Stimulated activated CD4-positive, alpha-beta T cell treated with anti-CD3 and anti-CD28 coated beads, Interleukin-1b, Interleukin-23, amount 100 ng/mL, for 4 hours (primary cell): ENCODE results near the gene TRIM25.

Experiments
- DNase-seq, 2 donors: peaks; one replicate each; pipeline ENCODE4 v3.0.0-alpha.2; 2020; ENCODE audit warnings: low read depth in 2 of 2

Gene TRIM25

GRCh38 chr17:56894859-56895455 is 18.9 kb downstream of the TRIM25 start:
- DNase-seq = no peak

DNA sequence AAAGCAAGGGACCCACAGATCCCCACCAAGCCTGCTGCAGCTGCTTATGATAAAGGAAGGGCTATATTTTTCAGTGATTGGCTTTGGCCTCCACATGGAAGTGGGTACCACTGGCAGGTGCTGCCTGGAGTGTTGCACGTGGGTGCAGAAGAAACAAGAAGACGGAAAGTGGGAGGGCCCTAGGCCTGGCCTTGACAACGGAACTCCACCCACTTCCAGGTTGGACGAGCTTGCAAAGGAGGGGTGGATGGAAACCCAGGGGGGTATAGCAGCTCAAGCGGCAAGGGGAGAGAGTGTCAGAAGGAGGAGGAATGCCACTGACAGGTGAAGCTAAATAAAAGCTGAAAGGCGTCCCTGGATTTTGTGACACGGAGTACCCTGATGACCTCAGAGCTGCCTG is 20.3 kb downstream of the TRIM25 start:
- DNase-seq = no peak

GRCh38 chr17:56892333-56892732 is 21.5 kb downstream of the TRIM25 start:
- no peak for DNase-seq

- peak; percentile 39 to 57 for DNase-seq
These were observed 22.1 kb downstream of the TRIM25 start for GRCh38 chr17:56891751-56892150.

DNA sequence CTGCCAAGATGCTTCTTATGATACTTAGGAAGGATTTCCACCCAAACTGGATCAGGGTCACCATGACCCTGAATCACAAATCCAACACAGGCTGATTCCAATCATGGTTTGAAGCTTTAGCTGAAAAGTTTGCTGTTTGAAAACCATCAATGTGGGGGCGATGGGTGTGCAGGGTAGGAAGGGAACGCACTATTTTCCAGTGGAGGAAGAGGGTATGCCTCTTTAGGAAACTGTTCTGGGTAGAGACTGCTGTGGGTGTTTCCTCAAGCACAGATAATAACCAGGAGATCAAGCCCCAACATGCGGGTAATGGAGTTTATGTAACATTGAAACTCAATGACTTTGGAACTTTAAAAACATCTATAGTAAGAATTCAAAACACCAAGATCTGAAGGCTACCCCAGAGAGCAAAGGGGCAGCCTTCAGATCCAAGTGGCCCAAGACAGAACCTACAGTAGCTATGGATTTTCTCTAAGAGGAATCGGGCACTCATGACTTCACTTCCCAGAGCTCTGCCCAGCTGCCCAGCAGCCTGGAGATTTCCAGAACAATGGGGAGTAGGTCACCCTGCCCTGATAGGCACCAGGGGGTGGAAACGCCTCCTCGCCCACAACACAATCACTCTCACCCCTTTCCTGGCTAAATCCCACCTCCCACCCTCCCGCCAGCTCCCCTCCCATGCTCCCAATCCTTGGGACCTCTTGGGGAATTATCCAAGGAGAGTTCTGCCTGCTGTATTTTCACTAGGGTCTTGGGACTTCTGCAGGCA is 22.8 kb downstream of the TRIM25 start:
- DNase-seq = no peak

- no peak for DNase-seq
These were observed 23.5 kb downstream of the TRIM25 start for GRCh38 chr17:56890390-56890789.

GRCh38 chr17:56887552-56888467 is 26.0 kb downstream of the TRIM25 start:
- DNase-seq = no peak

- no peak for DNase-seq
These were observed 26.7 kb downstream of the TRIM25 start for GRCh38 chr17:56887105-56887504.

GRCh38 chr17:56886288-56886731 is 27.5 kb downstream of the TRIM25 start:
- no peak for DNase-seq

DNA sequence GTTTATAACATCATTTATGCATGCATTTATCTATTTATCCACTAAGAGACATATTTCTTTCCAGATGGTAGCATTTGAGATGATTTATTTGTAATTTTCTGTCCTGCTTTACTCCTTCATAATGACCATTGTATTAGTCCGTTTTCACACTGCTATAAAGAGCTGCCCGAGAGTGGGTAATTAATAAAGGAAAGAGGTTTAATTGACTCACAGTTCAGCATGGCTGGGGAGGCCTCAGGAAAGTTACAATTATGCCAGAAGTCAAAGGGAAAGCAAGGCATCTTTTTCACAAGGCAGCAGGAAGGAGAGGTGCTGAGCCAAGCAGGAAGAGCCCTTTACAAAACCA is 28.6 kb downstream of the TRIM25 start:
- no peak for DNase-seq

- no peak for DNase-seq
These were observed 29.2 kb downstream of the TRIM25 start for GRCh38 chr17:56884483-56885311.

DNA sequence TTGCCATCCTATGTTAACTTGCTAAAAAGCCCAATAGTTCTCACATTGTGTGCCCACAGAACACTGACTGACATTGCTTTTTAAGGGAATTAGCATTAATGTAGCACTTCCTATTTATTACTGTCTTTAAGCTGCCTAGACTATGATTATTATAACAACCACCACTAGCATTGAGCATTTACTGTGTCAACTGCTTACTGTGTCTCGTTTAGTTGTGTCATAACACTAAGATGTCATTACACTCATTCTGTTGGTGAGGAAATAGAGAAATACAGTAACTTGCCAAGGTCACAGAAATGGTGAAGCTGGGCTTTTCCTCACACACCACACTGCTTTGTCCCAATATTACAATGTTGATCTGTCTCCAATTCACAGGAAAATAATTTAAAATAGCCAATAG is 30.2 kb downstream of the TRIM25 start:
- no peak for DNase-seq

GRCh38 chr17:56881685-56882295 is 32.1 kb downstream of the TRIM25 start:
- DNase-seq = no peak

- DNase-seq = no peak
These were observed 33.3 kb downstream of the TRIM25 start for GRCh38 chr17:56880571-56880970.

- DNase-seq = no peak
These were observed 33.7 kb downstream of the TRIM25 start for GRCh38 chr17:56880133-56880532.

GRCh38 chr17:56879280-56879679 is 34.6 kb downstream of the TRIM25 start:
- no peak for DNase-seq

- no peak for DNase-seq
These were observed 37.1 kb downstream of the TRIM25 start for GRCh38 chr17:56876766-56877179.

- no peak for DNase-seq
These were observed 43.7 kb downstream of the TRIM25 start for GRCh38 chr17:56870081-56870651.

DNA sequence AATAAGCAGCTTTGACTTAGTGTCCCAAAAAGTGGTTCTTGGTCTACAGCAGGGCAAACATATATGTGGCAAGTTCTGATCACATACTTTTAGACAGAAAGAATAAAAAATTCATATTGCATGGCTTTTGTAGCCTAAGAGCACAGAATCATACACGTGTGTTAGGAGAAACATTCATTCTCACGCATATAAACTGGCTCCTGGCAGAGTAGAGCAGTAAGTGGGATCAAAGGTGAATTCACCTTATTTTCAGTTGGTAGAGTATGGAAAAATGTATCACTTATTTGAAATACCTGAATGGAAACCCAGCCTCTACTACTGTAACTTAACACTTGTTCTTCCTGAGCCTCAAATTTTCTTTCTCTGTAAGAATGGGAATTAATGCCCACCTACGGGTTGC is 45.1 kb downstream of the TRIM25 start:
- no peak for DNase-seq

- DNase-seq = no peak
These were observed 45.9 kb downstream of the TRIM25 start for GRCh38 chr17:56867948-56868376.

GRCh38 chr17:56866496-56866895 is 47.4 kb downstream of the TRIM25 start:
- DNase-seq = no peak
